ENCODE results near the gene TET3.

DNA sequence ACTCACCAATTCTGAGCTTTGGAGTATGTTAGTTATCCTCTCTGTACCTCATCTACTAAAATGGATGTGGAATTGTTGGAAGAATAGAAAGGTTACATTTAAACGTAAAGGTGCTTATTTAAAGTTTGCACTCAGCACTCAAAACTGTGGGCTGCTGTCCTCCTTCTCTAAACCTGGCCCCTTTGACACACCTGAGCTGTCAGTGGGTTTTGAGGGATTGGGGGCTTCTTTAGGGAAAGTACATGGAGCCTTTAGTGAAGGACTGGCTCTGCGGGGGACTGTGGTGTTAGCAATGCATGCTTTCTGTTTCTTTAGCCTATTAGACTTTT lies 47.2 kb downstream of the TET3 start:
- TF ChIP-seq CTCF (conservative IDR thresholded peaks at IDR 0.05), result no peak
- TF ChIP-seq EZH2 (IDR thresholded peaks at IDR 0.05; ENCODE audit: low read depth), result no peak
